Activated B cell treated with CpG ODN at 0.5 μM for 24 hours (primary cell): ENCODE measurements around the gene RNASE4. TPM values are rescaled to one million over a fixed set of nuclear protein-coding genes. Genes with fewer than 3 reads are reported as not detected.

Experiments used
- ATAC-seq: fragments of 200-7000 bp; cut with Tn5 transposase; one replicate; pipeline ENCODE4 v1.10.0; 2021; ENCODE audit warnings: low read depth, mild to moderate bottlenecking, moderate library complexity
- CTCF ChIA-PET: fragments of 350-600 bp; sonication (Branson Sonifier 250); formaldehyde crosslinking; loops from one replicate; lab custom pipeline; 2021; ENCODE audit warnings: antibody characterized with exemption; lab: Charles Lee
- POLR2A ChIA-PET: fragments of 350-600 bp; sonication (Branson Sonifier 250); formaldehyde crosslinking; loops from one replicate; lab custom pipeline; 2021; ENCODE audit warnings: antibody characterized with exemption; lab: Charles Lee
- DNase-seq: peaks from one replicate; pipeline ENCODE4 v3.0.0; 2022
- H3K27ac Mint-ChIP-seq: one replicate; pipeline ENCODE4 v1.8.0; 2020; ENCODE audit warnings: mixed read lengths
- H3K27me3 Mint-ChIP-seq: one replicate; pipeline ENCODE4 v1.8.0; 2021; ENCODE audit warnings: mixed read lengths
- H3K36me3 Mint-ChIP-seq: one replicate; pipeline ENCODE4 v1.8.0; 2021; ENCODE audit warnings: low read depth, mixed read lengths
- H3K4me1 Mint-ChIP-seq: one replicate; pipeline ENCODE4 v1.8.0; 2021; ENCODE audit warnings: mixed read lengths
- H3K4me3 Mint-ChIP-seq: one replicate; pipeline ENCODE4 v1.8.0; 2020; ENCODE audit warnings: mild to moderate bottlenecking, mixed read lengths
- H3K9me3 Mint-ChIP-seq: one replicate; pipeline ENCODE4 v1.8.0; 2020; ENCODE audit warnings: mixed read lengths
- intact Hi-C: fragments of 100-400 bp; cut with micrococcal nuclease; formaldehyde crosslinking; loops from one replicate; pipeline ENCODE4 v1.15.1; 2024
- total RNA-seq: library from RNA; stranded (reverse); gene quantifications from 2 replicates; pipeline ENCODE4 v1.2.3, GENCODE V29; 2022
- TF ChIP-seq, protein P1 (sequence below): fragments of 200-600 bp; IDR thresholded peaks from one replicate; pipeline ENCODE4 v1.8.0; 2022; ENCODE audit warnings: antibody characterized with exemption, mild to moderate bottlenecking

The RNASE4 gene
- total RNA-seq, 1 donor from 2014 or later: 1.0 TPM

- H3K27ac Mint-ChIP-seq: no peak overlapping the region
- no peaks in the 10 kb centered on the region for H3K9me3 Mint-ChIP-seq
- peaks cover 16% of the 10 kb centered on the region for H3K4me1 Mint-ChIP-seq
- no peaks in the 10 kb centered on the region for H3K36me3 Mint-ChIP-seq
- TF ChIP-seq, protein P1, sequence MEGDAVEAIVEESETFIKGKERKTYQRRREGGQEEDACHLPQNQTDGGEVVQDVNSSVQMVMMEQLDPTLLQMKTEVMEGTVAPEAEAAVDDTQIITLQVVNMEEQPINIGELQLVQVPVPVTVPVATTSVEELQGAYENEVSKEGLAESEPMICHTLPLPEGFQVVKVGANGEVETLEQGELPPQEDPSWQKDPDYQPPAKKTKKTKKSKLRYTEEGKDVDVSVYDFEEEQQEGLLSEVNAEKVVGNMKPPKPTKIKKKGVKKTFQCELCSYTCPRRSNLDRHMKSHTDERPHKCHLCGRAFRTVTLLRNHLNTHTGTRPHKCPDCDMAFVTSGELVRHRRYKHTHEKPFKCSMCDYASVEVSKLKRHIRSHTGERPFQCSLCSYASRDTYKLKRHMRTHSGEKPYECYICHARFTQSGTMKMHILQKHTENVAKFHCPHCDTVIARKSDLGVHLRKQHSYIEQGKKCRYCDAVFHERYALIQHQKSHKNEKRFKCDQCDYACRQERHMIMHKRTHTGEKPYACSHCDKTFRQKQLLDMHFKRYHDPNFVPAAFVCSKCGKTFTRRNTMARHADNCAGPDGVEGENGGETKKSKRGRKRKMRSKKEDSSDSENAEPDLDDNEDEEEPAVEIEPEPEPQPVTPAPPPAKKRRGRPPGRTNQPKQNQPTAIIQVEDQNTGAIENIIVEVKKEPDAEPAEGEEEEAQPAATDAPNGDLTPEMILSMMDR: no peak
- H3K27me3 Mint-ChIP-seq: no peaks in the 10 kb centered on the region
- intact Hi-C loops: loop anchor here (1.0 to 5.0 kb wide), 7 partner anchors 13 to 831 kb away; partner anchors contain the start of genes CCNB1IP1, HNRNPC, METTL3 and RNASE6
- ChIA-PET POLR2A (interaction anchor here (0.7 to 7.4 kb wide), 21 partner anchors 10 to 423 kb away, joined by 3 to 180 read pairs (median 8); partner anchors contain the start of genes APEX1, OSGEP, PARP2 and PIP4P1), CTCF (interaction anchor here (0.6 to 8.0 kb wide), 10 partner anchors 10 to 353 kb away, joined by 3 to 95 read pairs (median 14); no protein-coding TSS in a partner anchor)
- no peak overlapping the region for H3K4me3 Mint-ChIP-seq
- DNase-seq (no peak), ATAC-seq (peak; percentile 44)
Measured at GRCh38 chr14:20680843-20681347, 3.5 kb upstream of the RNASE4 start.

DNA sequence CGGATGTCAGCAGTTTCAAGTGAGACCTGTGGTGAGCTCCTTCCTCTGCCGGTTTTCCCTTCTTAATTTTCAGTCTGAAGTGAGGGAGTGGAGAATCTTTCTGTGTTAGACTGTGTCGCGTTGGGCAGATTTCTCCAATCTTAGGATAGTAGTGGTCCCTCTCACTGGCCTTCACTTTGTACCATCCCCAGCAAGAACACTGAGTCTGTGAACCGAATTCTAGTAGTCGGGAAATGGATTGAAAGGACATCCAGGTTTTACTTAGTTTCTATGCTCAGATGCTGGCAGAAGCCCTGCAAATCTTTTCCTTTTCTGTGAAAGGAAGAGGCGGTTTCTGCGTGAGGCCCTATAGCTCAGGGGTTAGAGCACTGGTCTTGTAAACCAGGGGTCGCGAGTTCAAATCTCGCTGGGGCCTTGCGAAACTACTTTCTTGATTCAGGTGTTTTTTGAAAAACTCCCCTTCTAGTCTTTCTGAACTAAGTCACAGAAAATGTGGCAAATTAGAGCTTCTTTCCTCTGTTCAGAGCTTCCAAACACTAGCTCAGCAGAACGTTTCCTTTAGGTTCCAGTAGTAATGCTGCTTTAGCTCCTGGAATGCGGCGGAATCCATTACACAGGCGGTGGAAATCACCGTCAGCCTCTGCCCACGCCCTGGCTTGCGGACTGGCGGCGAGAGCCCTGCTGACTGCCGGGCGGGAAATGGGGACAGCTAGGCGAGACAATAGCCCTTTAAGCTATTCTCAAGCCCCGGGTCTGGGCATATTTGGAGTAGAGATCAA, 2.8 kb upstream of the RNASE4 start:
- Mint-ChIP-seq H3K36me3 (no peaks in the 10 kb centered on the region), H3K27me3 (no peaks in the 10 kb centered on the region), H3K27ac (no peak overlapping the region), H3K9me3 (no peaks in the 10 kb centered on the region), H3K4me1 (peaks cover 16% of the 10 kb centered on the region), H3K4me3 (no peak overlapping the region)
- TF ChIP-seq, protein P1: no peak
- ATAC-seq (peak; percentile 27), DNase-seq (peak; percentile 68)
- intact Hi-C loops: loop anchor here (1.0 to 5.0 kb wide), 10 partner anchors 13 to 831 kb away; partner anchors contain the start of genes CCNB1IP1, HNRNPC, METTL3 and PIP4P1
- CTCF ChIA-PET: interaction anchor here (0.6 to 8.0 kb wide), 13 partner anchors 10 to 354 kb away, joined by 3 to 95 read pairs (median 7); no protein-coding TSS in a partner anchor
- POLR2A ChIA-PET: interaction anchor here (0.7 to 7.4 kb wide), 24 partner anchors 9 to 422 kb away, joined by 3 to 180 read pairs (median 7); partner anchors contain the start of genes APEX1, OSGEP, PARP2 and PIP4P1

DNA sequence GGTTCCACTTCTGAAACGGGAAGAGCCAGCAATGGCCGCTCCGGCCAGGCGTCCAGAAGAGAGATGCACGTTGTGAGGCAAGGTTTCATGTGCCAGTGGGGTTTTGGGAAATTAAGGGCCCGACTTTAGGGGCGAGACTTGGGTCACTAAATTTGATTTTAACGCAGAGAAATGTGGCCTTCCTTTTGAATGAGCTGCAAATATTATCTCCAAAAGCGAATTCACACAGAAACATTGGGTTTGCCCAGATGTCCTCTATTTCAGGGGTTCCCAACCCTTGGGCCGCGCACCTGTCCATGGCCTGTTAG, 2.3 kb upstream of the RNASE4 start:
- POLR2A ChIA-PET: interaction anchor here (1.1 to 7.4 kb wide), 19 partner anchors 9 to 422 kb away, joined by 3 to 180 read pairs (median 8); partner anchors contain the start of genes APEX1, OSGEP, PARP2 and PIP4P1
- DNase-seq (no peak), ATAC-seq (no peak)
- Mint-ChIP-seq H3K36me3 (no peaks in the 10 kb centered on the region), H3K27me3 (no peaks in the 10 kb centered on the region), H3K4me3 (no peak overlapping the region), H3K27ac (no peak overlapping the region), H3K9me3 (no peaks in the 10 kb centered on the region), H3K4me1 (peaks cover 16% of the 10 kb centered on the region)
- CTCF ChIA-PET: interaction anchor here (1.1 to 8.0 kb wide), 12 partner anchors 9 to 354 kb away, joined by 3 to 95 read pairs (median 8); no protein-coding TSS in a partner anchor
- intact Hi-C loops: loop anchor here (1.0 to 5.0 kb wide), 5 partner anchors 213 to 830 kb away; partner anchors contain the start of genes HNRNPC, METTL3, PIP4P1 and PNP
- TF ChIP-seq, protein P1: no peak

DNA sequence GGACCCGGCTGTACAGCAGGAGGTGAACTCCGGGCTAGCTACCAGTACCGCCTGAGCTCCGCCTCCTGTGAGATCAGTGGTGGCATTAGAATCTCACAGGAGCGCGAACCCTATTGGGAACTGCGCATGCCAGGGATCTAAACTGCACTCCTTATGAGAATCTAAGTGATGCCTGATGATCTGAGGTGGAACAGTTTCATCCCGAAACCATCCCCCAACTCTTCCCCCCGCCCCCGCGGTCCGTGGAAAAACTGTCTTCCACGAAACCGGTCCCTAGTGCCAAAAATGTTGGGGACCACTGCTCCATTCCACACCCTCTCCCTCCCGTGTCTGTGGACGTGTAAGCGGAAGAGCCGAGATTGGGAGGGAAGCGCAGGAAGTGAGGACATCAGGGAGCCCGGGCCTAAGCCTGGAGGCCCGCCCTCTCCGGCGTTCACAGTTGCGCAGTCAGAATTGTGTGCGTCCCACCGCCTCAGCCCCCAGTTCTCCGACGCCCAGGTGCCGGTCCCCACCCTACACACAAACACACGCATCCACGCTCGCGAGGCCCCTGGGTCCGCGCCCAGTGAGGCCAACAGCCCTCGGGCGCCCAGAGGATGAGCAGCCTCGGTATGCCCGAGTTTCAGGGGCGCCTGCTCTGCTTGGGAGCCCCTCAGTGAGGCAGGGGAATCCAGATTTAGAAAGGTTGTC, 1.8 kb upstream of the RNASE4 start:
- DNase-seq (peak; percentile 70), ATAC-seq (peak; percentile 59)
- H3K9me3 Mint-ChIP-seq: no peaks in the 10 kb centered on the region
- TF ChIP-seq, protein P1: no peak
- H3K4me1 Mint-ChIP-seq: peaks cover 16% of the 10 kb centered on the region
- CTCF ChIA-PET: interaction anchor here (0.9 to 8.0 kb wide), 12 partner anchors 8 to 288 kb away, joined by 3 to 95 read pairs (median 12); no protein-coding TSS in a partner anchor
- no peak overlapping the region for H3K4me3 Mint-ChIP-seq
- POLR2A ChIA-PET: interaction anchor here (0.7 to 7.4 kb wide), 24 partner anchors 8 to 421 kb away, joined by 3 to 180 read pairs (median 8); partner anchors contain the start of genes APEX1, OSGEP, PARP2 and PIP4P1
- no peaks in the 10 kb centered on the region for H3K36me3 Mint-ChIP-seq
- H3K27ac Mint-ChIP-seq: no peak overlapping the region
- intact Hi-C loops: loop anchor here (1.0 to 5.0 kb wide), 10 partner anchors 9 to 830 kb away; partner anchors contain the start of genes HNRNPC, METTL3, PARP2 and PIP4P1
- no peaks in the 10 kb centered on the region for H3K27me3 Mint-ChIP-seq
